ENCODE measurements around the gene MED8. TPM values are rescaled to one million over a fixed set of nuclear protein-coding genes. Genes with fewer than 3 reads are reported as not detected.

The MED8 gene
- total and polyA plus RNA-seq, 2 of the 8 experiments (the other 6 are each of a cell fraction or from before 2014, with no cell fraction given), result 7.0 to 20.6 TPM

GRCh38 chr1:43367904-43368645 lies 21.5 kb downstream of the MED8 start, which contains the start of gene ELOVL1 (continued):
- TF ChIP-seq SP1 (IDR thresholded peaks at IDR 0.05; ENCODE audit: low read depth, low read length) (0 out of 2 replicates have a peak, but pooled peaks have one; percentile 28), MAX (IDR thresholded peaks at IDR 0.05) (peak; percentile 81), ASH2L (IDR thresholded peaks at IDR 0.05; ENCODE audit: low read length) (peak; percentile 82), KDM1A (IDR thresholded peaks at IDR 0.05; ENCODE audit: borderline replicate concordance, low read length) (no peak), CHD2 (IDR thresholded peaks at IDR 0.05; ENCODE audit: low read length) (peak; percentile 11; the same call in 1 of the 2 replicates), ATF3 (IDR thresholded peaks at IDR 0.05; ENCODE audit: insufficient read depth, low read depth, low read length) (no peak), SIX5 (IDR thresholded peaks at IDR 0.05; ENCODE audit: low read depth, low read length) (no peak), PHF8 (conservative IDR thresholded peaks at IDR 0.05; ENCODE audit: low read depth, low read length) (peak; percentile 65; the same call in 1 of the 2 replicates), CTBP2 (IDR thresholded peaks at IDR 0.05; ENCODE audit: borderline replicate concordance, insufficient read depth, insufficient read length, low read length) (peak; percentile 40), KDM4A (IDR thresholded peaks at IDR 0.05; ENCODE audit: low read depth, low read length, severe bottlenecking) (peak; percentile 62), MAFK (IDR thresholded peaks at IDR 0.05; ENCODE audit: low read depth, low read length) (no peak)
- TF ChIP-seq, protein P1, sequence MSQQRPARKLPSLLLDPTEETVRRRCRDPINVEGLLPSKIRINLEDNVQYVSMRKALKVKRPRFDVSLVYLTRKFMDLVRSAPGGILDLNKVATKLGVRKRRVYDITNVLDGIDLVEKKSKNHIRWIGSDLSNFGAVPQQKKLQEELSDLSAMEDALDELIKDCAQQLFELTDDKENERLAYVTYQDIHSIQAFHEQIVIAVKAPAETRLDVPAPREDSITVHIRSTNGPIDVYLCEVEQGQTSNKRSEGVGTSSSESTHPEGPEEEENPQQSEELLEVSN (IDR thresholded peaks at IDR 0.05), result peak; percentile 86

All from H1 (cell line).